Measurements from ENCODE around the gene SMAGP.
"Not testable (repeated sequence)": the region's sequence is repeated elsewhere in the genome, so short reads cannot be mapped to it uniquely, and the experiment has no call there.

The SMAGP gene

GRCh38 chr12:51225771-51226170, 44.4 kb downstream of the SMAGP start:
- no peak overlapping the region for H3K27ac ChIP-seq (ENCODE audit: low read depth, low read length)
- H3K36me3 ChIP-seq (ENCODE audit: control insufficient read depth in 1 of 2, insufficient read depth in 2 of 2, low read length in 2 of 2), result no peaks in the 10 kb centered on the region
- H3K9ac ChIP-seq (ENCODE audit: low read depth in 1 of 2, low read length in 2 of 2), result no peak overlapping the region
- H3K4me1 ChIP-seq (ENCODE audit: control insufficient read depth in 1 of 2, insufficient read depth in 2 of 2, low read length in 2 of 2), result peaks cover 0 to 5% of the 10 kb centered on the region in 2 donors
- H3K9me3 ChIP-seq (ENCODE audit: control insufficient read depth in 1 of 2, low read length in 2 of 2), result no peaks in the 10 kb centered on the region
- H3K27me3 ChIP-seq (ENCODE audit: control insufficient read depth in 1 of 2, insufficient read depth in 2 of 2, low read length in 2 of 2), result no peaks in the 10 kb centered on the region
- no peak overlapping the region for H3K4me3 ChIP-seq (ENCODE audit: low read depth in 1 of 2, low read length in 2 of 2)

DNA sequence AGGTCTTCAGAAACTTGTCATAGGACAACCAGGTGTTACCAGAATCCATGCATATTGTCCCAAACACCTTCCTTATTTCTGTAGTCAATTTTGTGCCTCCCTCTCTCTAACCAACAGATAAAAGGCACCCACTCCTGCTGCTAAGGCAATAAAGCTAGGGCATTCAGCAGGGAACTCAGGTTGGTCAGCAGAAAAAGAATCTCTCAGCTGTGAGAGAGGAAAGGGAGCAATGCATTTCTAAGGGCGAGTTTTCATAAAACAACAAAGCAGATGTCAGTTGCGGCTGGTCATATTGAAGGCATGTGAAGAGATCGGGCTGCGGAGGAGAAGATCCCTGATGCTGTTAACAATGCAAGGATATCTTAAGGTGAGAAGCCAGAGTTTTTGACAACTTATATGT, 45.0 kb downstream of the SMAGP start:
- Histone ChIP-seq H3K4me1 (ENCODE audit: control insufficient read depth in 1 of 2, insufficient read depth in 2 of 2, low read length in 2 of 2) (peaks cover 0 to 5% of the 10 kb centered on the region in 2 donors), H3K36me3 (ENCODE audit: control insufficient read depth in 1 of 2, insufficient read depth in 2 of 2, low read length in 2 of 2) (no peaks in the 10 kb centered on the region), H3K27me3 (ENCODE audit: control insufficient read depth in 1 of 2, insufficient read depth in 2 of 2, low read length in 2 of 2) (no peaks in the 10 kb centered on the region), H3K27ac (ENCODE audit: low read depth, low read length) (no peak overlapping the region), H3K4me3 (ENCODE audit: low read depth in 1 of 2, low read length in 2 of 2) (no peak overlapping the region), H3K9me3 (ENCODE audit: control insufficient read depth in 1 of 2, low read length in 2 of 2) (no peaks in the 10 kb centered on the region), H3K9ac (ENCODE audit: low read depth in 1 of 2, low read length in 2 of 2) (no peak overlapping the region)

DNA sequence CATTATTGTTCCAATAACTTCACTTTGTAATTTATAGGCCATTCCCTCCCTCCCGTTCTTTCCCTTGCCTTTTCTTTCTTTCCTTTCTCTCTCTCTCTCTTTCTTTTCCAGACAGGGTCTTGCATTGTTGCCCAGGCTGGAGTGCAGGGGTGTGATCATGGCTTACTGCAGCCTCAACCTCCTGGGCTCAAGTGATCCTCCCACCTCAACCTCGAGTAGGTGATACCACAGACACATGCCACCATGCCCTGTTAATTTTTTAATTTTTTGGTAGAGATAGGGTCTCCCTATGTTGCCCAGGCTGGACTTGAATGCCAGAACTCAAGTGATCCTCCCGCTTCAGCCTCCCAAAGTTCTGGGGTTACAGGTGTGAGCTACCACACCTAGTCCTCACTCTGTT, 45.6 kb downstream of the SMAGP start:
- Histone ChIP-seq H3K9me3 (ENCODE audit: control insufficient read depth in 1 of 2, low read length in 2 of 2) (no peaks in the 10 kb centered on the region), H3K4me1 (ENCODE audit: control insufficient read depth in 1 of 2, insufficient read depth in 2 of 2, low read length in 2 of 2) (peaks cover under 1 to 7% of the 10 kb centered on the region in 2 donors), H3K27ac (ENCODE audit: low read depth, low read length) (no peak overlapping the region), H3K9ac (ENCODE audit: low read depth in 1 of 2, low read length in 2 of 2) (no peak overlapping the region), H3K36me3 (ENCODE audit: control insufficient read depth in 1 of 2, insufficient read depth in 2 of 2, low read length in 2 of 2) (no peaks in the 10 kb centered on the region), H3K27me3 (ENCODE audit: control insufficient read depth in 1 of 2, insufficient read depth in 2 of 2, low read length in 2 of 2) (no peaks in the 10 kb centered on the region), H3K4me3 (ENCODE audit: low read depth in 1 of 2, low read length in 2 of 2) (no peak overlapping the region)

DNA sequence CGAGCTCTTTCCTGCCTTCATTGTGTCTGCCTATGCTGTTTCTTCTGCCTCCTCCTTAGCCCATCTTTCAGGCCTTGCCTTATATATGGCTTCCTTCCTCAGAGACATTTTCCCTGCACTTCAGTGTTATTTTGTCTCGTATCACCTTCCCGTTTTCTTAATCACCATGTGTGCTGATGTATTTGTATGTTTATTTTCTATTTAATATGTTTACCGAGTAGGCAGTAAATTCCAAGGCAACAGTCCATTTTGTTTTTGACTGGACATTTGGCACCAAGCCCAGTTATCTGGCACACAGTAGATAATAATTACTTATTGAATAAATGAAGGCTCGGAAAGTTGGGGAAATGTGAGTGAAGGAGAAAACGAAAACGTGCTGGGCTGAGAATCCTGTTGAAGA, 47.8 kb downstream of the SMAGP start:
- no peaks in the 10 kb centered on the region for H3K36me3 ChIP-seq (ENCODE audit: control insufficient read depth in 1 of 2, insufficient read depth in 2 of 2, low read length in 2 of 2)
- H3K4me1 ChIP-seq (ENCODE audit: control insufficient read depth in 1 of 2, insufficient read depth in 2 of 2, low read length in 2 of 2), result peaks cover 14 to 21% of the 10 kb centered on the region in 2 donors
- H3K9me3 ChIP-seq (ENCODE audit: control insufficient read depth in 1 of 2, low read length in 2 of 2), result no peaks in the 10 kb centered on the region
- H3K27ac ChIP-seq (ENCODE audit: low read depth, low read length), result no peak overlapping the region
- H3K4me3 ChIP-seq (ENCODE audit: low read depth in 1 of 2, low read length in 2 of 2), result no peak overlapping the region
- no peak overlapping the region for H3K9ac ChIP-seq (ENCODE audit: low read depth in 1 of 2, low read length in 2 of 2)
- H3K27me3 ChIP-seq (ENCODE audit: control insufficient read depth in 1 of 2, insufficient read depth in 2 of 2, low read length in 2 of 2), result no peaks in the 10 kb centered on the region

DNA sequence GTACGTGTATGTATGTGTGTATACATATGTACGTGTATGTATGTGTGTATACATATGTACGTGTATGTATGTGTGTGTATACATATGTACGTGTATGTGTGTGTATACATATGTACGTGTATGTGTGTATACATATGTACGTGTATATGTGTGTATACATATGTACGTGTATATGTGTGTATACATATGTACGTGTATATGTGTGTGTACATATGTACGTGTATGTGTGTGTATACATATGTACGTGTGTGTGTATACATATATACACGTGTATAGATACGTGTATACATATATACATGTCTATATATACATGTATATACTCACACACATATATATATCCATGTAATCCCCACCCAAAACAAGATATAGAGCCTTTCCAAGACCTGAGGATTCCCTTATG, 50.4 kb downstream of the SMAGP start:
- H3K4me1 ChIP-seq (ENCODE audit: control insufficient read depth in 1 of 2, insufficient read depth in 2 of 2, low read length in 2 of 2), result peaks cover 14 to 21% of the 10 kb centered on the region in 2 donors
- H3K9me3 ChIP-seq (ENCODE audit: control insufficient read depth in 1 of 2, low read length in 2 of 2); H3K9ac ChIP-seq (ENCODE audit: low read depth in 1 of 2, low read length in 2 of 2); H3K4me3 ChIP-seq (ENCODE audit: low read depth in 1 of 2, low read length in 2 of 2); H3K27me3 ChIP-seq (ENCODE audit: control insufficient read depth in 1 of 2, insufficient read depth in 2 of 2, low read length in 2 of 2); H3K36me3 ChIP-seq (ENCODE audit: control insufficient read depth in 1 of 2, insufficient read depth in 2 of 2, low read length in 2 of 2); H3K27ac ChIP-seq (ENCODE audit: low read depth, low read length): not testable (repeated sequence)

DNA sequence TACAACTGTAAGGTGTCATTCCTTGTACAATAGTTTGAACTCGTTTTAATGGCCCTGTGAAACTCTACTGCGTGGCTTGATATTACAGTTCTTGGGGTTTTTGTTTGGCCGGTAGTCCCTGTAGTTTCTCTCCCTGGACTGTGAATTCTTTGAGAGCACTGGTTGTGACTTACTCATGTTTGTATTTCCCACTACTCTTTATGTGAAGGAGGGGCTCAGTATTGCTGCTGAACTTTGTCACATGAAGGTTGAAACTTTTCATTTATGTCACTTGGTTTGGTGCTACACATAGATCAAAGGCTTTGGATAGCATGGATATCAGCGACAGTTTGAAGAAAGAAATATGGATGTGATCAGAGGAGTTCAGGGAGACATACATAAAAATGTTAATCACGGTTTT, 50.9 kb downstream of the SMAGP start:
- H3K36me3 ChIP-seq (ENCODE audit: control insufficient read depth in 1 of 2, insufficient read depth in 2 of 2, low read length in 2 of 2), result no peaks in the 10 kb centered on the region
- peak overlapping the region in 1 of 2 donors; percentile 18 for H3K9ac ChIP-seq (ENCODE audit: low read depth in 1 of 2, low read length in 2 of 2)
- no peaks in the 10 kb centered on the region for H3K9me3 ChIP-seq (ENCODE audit: control insufficient read depth in 1 of 2, low read length in 2 of 2)
- H3K4me3 ChIP-seq (ENCODE audit: low read depth in 1 of 2, low read length in 2 of 2), result peak overlapping the region in 1 of 2 donors; percentile 93
- peaks cover 14 to 21% of the 10 kb centered on the region in 2 donors for H3K4me1 ChIP-seq (ENCODE audit: control insufficient read depth in 1 of 2, insufficient read depth in 2 of 2, low read length in 2 of 2)
- H3K27me3 ChIP-seq (ENCODE audit: control insufficient read depth in 1 of 2, insufficient read depth in 2 of 2, low read length in 2 of 2), result no peaks in the 10 kb centered on the region
- H3K27ac ChIP-seq (ENCODE audit: low read depth, low read length), result no peak overlapping the region

GRCh38 chr12:51218607-51219161, 51.5 kb downstream of the SMAGP start:
- peaks cover 14 to 21% of the 10 kb centered on the region in 2 donors for H3K4me1 ChIP-seq (ENCODE audit: control insufficient read depth in 1 of 2, insufficient read depth in 2 of 2, low read length in 2 of 2)
- peak overlapping the region; percentile 85 to 91 for H3K9ac ChIP-seq (ENCODE audit: low read depth in 1 of 2, low read length in 2 of 2)

DNA sequence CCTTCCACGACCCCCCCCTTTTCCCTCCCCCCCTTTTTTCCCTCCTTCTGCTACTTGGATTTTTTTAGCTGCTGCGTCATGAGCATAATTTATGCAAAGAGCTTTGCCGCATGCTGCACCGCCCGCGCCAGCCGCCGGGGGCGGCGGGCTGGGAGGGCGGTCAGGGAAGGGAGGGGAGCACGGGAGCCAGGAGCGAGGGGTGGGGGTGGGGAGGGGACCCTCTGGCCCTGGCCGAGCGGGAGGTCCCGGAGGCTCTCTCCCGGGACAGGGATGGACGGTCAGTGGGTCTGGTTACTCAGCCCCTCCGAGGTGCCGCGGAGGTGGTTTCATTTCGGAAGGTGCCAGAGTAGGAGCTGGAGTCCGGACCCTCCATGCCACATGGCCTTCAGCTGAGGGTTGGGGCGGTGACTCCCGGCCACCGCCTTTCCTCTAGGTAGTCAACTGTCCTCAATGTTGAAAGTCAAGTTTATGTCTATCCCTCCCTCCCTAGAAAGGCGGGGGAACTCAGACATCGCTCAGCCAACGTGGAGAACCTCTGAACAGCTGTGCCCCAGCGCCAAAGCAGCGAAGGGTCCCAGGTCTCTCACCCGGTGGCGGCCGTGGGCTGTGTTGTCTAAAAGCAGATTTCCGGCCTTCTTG, 52.1 kb downstream of the SMAGP start, which contains the start of gene POU6F1:
TSS of gene POU6F1 (minus strand) at position 95 of the 639 bp plus-strand sequence. CDS start 11,226 bp downstream, outside the sequence.
- Histone ChIP-seq H3K4me1 (ENCODE audit: control insufficient read depth in 1 of 2, insufficient read depth in 2 of 2, low read length in 2 of 2) (peaks cover 14 to 21% of the 10 kb centered on the region in 2 donors), H3K27ac (ENCODE audit: low read depth, low read length) (peak within 1 kb of the TSS; percentile 79), H3K9ac (ENCODE audit: low read depth in 1 of 2, low read length in 2 of 2) (peak within 1 kb of the TSS; percentile 85 to 91), H3K27me3 (ENCODE audit: control insufficient read depth in 1 of 2, insufficient read depth in 2 of 2, low read length in 2 of 2) (no peaks in the 10 kb centered on the region), H3K36me3 (ENCODE audit: control insufficient read depth in 1 of 2, insufficient read depth in 2 of 2, low read length in 2 of 2) (no peaks in the 10 kb centered on the region), H3K4me3 (ENCODE audit: low read depth in 1 of 2, low read length in 2 of 2) (peak within 1 kb of the TSS; percentile 93), H3K9me3 (ENCODE audit: control insufficient read depth in 1 of 2, low read length in 2 of 2) (no peaks in the 10 kb centered on the region)

More at GRCh38 chr12:51218607-51219161, 51.5 kb downstream of the SMAGP start:
- peak overlapping the region; percentile 93 for H3K4me3 ChIP-seq (ENCODE audit: low read depth in 1 of 2, low read length in 2 of 2)
- H3K27me3 ChIP-seq (ENCODE audit: control insufficient read depth in 1 of 2, insufficient read depth in 2 of 2, low read length in 2 of 2), result no peaks in the 10 kb centered on the region
- no peaks in the 10 kb centered on the region for H3K9me3 ChIP-seq (ENCODE audit: control insufficient read depth in 1 of 2, low read length in 2 of 2)
- H3K36me3 ChIP-seq (ENCODE audit: control insufficient read depth in 1 of 2, insufficient read depth in 2 of 2, low read length in 2 of 2), result no peaks in the 10 kb centered on the region
- H3K27ac ChIP-seq (ENCODE audit: low read depth, low read length), result peak overlapping the region; percentile 79

DNA sequence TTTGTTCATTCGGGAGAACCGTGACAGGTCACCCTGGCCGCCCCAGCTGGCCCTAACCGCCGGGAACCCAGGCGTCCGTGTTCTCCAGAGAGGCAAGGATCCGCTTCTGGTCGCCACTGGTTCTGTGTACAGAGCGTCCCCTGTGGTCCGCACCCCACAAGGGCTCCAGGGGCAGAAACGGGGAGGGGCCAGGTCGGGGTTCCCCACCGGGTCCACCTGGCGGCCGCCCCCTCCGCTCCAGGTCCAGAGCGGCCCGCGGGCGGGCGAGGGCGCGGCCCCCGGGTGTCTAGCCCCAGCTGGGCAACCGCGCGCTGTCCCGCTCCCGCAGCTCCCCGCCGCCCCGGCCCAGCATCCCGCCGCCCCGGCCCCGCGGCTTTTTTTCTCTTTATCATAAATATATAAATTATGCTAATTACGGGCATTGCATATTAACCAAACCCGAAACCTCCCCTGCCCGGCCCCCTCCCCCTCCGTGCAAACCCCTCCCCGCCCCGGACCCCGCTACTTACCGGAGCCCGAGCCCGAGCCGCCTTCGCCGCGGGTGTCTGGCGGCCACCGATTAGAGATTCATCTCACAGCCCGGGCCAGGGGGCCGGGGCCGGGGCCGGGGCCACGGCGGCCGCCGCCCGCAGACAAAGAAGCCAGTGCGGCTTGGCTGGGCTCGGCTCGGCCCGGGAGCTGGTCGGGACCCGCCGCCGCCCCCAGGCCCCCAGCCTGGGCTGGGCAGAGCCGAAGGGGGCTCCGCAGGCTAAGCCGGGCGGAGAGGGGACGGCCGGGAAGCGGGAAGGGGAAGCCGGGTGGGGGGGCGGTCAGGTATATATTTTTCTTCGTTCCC, 52.9 kb downstream of the SMAGP start:
- peak overlapping the region; percentile 79 for H3K27ac ChIP-seq (ENCODE audit: low read depth, low read length)
- H3K4me3 ChIP-seq (ENCODE audit: low read depth in 1 of 2, low read length in 2 of 2), result peak overlapping the region; percentile 93
- peaks cover 14 to 17% of the 10 kb centered on the region in 2 donors for H3K4me1 ChIP-seq (ENCODE audit: control insufficient read depth in 1 of 2, insufficient read depth in 2 of 2, low read length in 2 of 2)
- peak overlapping the region; percentile 54 to 85 for H3K9ac ChIP-seq (ENCODE audit: low read depth in 1 of 2, low read length in 2 of 2)
- no peaks in the 10 kb centered on the region for H3K27me3 ChIP-seq (ENCODE audit: control insufficient read depth in 1 of 2, insufficient read depth in 2 of 2, low read length in 2 of 2)
- no peaks in the 10 kb centered on the region for H3K36me3 ChIP-seq (ENCODE audit: control insufficient read depth in 1 of 2, insufficient read depth in 2 of 2, low read length in 2 of 2)
- no peaks in the 10 kb centered on the region for H3K9me3 ChIP-seq (ENCODE audit: control insufficient read depth in 1 of 2, low read length in 2 of 2)

DNA sequence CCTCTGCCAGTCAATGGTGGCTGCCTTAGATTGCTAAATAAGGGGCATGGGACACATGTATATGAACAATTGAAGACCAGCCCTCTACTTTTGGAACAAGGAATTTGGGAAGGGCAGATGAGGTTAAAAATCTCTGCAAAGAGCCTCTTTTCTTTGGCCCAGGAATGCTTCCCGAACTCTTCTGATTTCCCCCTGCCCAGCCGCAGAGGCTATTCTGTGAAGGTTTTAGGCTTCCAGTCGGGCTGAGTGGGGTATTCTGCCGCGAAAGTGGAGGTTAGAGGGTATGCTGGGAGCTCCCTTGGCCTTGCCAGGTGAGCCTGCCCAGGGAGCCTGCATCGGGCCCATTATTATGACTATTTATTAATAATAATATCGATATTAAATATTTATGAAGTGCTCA, 53.6 kb downstream of the SMAGP start:
- Histone ChIP-seq H3K36me3 (ENCODE audit: control insufficient read depth in 1 of 2, insufficient read depth in 2 of 2, low read length in 2 of 2) (no peaks in the 10 kb centered on the region), H3K9me3 (ENCODE audit: control insufficient read depth in 1 of 2, low read length in 2 of 2) (no peaks in the 10 kb centered on the region), H3K27ac (ENCODE audit: low read depth, low read length) (no peak overlapping the region), H3K9ac (ENCODE audit: low read depth in 1 of 2, low read length in 2 of 2) (peak overlapping the region in 1 of 2 donors; percentile 48), H3K4me3 (ENCODE audit: low read depth in 1 of 2, low read length in 2 of 2) (peak overlapping the region; percentile 56 to 69), H3K4me1 (ENCODE audit: control insufficient read depth in 1 of 2, insufficient read depth in 2 of 2, low read length in 2 of 2) (peaks cover 14 to 15% of the 10 kb centered on the region in 2 donors), H3K27me3 (ENCODE audit: control insufficient read depth in 1 of 2, insufficient read depth in 2 of 2, low read length in 2 of 2) (no peaks in the 10 kb centered on the region)

All from duodenal mucosa (tissue), 2 donors.